ENCODE measurements around the gene USP46. TPM values are rescaled to one million over a fixed set of nuclear protein-coding genes. Genes with fewer than 3 reads are reported as not detected.

The USP46 gene
- total and polyA plus RNA-seq, 2 of the 8 experiments (the other 6 are each of a cell fraction or from before 2014, with no cell fraction given) = 10.6 to 62.4 TPM

GRCh38 chr4:52546449-52546848 is 112.7 kb downstream of the USP46 start:
- H3K4me1 ChIP-seq (replicated peaks in 1 of 4; ENCODE audit: control insufficient read depth in 3 of 4, insufficient read depth in 4 of 4, low read length in 3 of 4) = peaks cover 0 to 3% (median 0%) of the 10 kb centered on the region in 4 experiments; a peak in 1 of 7 replicates
- no peak overlapping the region for H2AK5ac ChIP-seq (ENCODE audit: low read depth, low read length)
- no peak overlapping the region for H2BK120ac ChIP-seq (replicated peaks; ENCODE audit: low read depth, low read length)
- no peak overlapping the region for H3K27ac ChIP-seq (ENCODE audit: low read depth, low read length)
- H2BK12ac ChIP-seq (ENCODE audit: low read depth, low read length) = 0 out of 2 replicates have a peak overlapping the region, but pooled peaks have one; percentile 82
- no peak overlapping the region for H3K23ac ChIP-seq (ENCODE audit: insufficient read length)
- no peak overlapping the region for H3K9ac ChIP-seq (replicated peaks in 1 of 4; ENCODE audit: extremely low read depth in 1 of 4, low read depth in 3 of 4, low read length in 3 of 4)
- ChIA-PET CTCF (ENCODE audit: partially characterized antibody) (interaction anchor here (0.6 to 6.8 kb wide), 34 partner anchors 11 to 470 kb away, joined by 3 to 76 read pairs (median 5); no protein-coding TSS in a partner anchor), POLR2A (ENCODE audit: partially characterized antibody) (interaction anchor here (1.2 kb wide), 1 partner anchor 173 kb away, joined by 3 read pairs; no protein-coding TSS in a partner anchor)
- H3K27me3 ChIP-seq (replicated peaks in 1 of 4; ENCODE audit: control insufficient read depth in 3 of 4, extremely low read depth in 1 of 4, insufficient read depth in 3 of 4, low read length in 3 of 4) = no peaks in the 10 kb centered on the region
- no peak overlapping the region for H3K4ac ChIP-seq (replicated peaks; ENCODE audit: insufficient read length, low read depth, low read length)
- H4K20me1 ChIP-seq (replicated peaks in 1 of 2; ENCODE audit: control insufficient read depth in 1 of 2, insufficient read depth in 2 of 2, low read length in 2 of 2) = no peaks in the 10 kb centered on the region
- no peaks in the 10 kb centered on the region for H3K79me1 ChIP-seq (ENCODE audit: low read depth, low read length)
- no peak overlapping the region for H3K4me2 ChIP-seq (ENCODE audit: insufficient read depth in 1 of 2, low read depth in 2 of 2, low read length in 2 of 2)
- TF ChIP-seq NRF1 (IDR thresholded peaks at IDR 0.05; ENCODE audit: low read depth, low read length) = no peak
- TF ChIP-seq SP4 (IDR thresholded peaks at IDR 0.05; ENCODE audit: low read length) = no peak
- no peak for TF ChIP-seq JUND (IDR thresholded peaks at IDR 0.05; ENCODE audit: low read length)
- no peak for TF ChIP-seq JUN (IDR thresholded peaks at IDR 0.05; ENCODE audit: low read depth, low read length)
- no peak for TF ChIP-seq POU5F1 (IDR thresholded peaks at IDR 0.05; ENCODE audit: low read depth, low read length)
- no peak for TF ChIP-seq POLR2AphosphoS5 (IDR thresholded peaks at IDR 0.05; ENCODE audit: low read depth, low read length)
- no peak for TF ChIP-seq SP2 (IDR thresholded peaks at IDR 0.05; ENCODE audit: low read length)
- TF ChIP-seq CHD2 (IDR thresholded peaks at IDR 0.05; ENCODE audit: low read length) = no peak
- TF ChIP-seq, protein P1, sequence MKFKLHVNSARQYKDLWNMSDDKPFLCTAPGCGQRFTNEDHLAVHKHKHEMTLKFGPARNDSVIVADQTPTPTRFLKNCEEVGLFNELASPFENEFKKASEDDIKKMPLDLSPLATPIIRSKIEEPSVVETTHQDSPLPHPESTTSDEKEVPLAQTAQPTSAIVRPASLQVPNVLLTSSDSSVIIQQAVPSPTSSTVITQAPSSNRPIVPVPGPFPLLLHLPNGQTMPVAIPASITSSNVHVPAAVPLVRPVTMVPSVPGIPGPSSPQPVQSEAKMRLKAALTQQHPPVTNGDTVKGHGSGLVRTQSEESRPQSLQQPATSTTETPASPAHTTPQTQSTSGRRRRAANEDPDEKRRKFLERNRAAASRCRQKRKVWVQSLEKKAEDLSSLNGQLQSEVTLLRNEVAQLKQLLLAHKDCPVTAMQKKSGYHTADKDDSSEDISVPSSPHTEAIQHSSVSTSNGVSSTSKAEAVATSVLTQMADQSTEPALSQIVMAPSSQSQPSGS (IDR thresholded peaks at IDR 0.05; ENCODE audit: low read length) = no peak
- TF ChIP-seq PHF8 (conservative IDR thresholded peaks at IDR 0.05; ENCODE audit: low read depth, low read length) = no peak
- no peak for TF ChIP-seq TAF7 (optimal IDR thresholded peaks at IDR 0.05; ENCODE audit: borderline replicate concordance, low read depth, low read length)
- no peak for TF ChIP-seq RXRA (IDR thresholded peaks at IDR 0.05; ENCODE audit: insufficient read depth, low read depth, low read length)
- H3K23me2 ChIP-seq (ENCODE audit: low read depth, low read length) = no peaks in the 10 kb centered on the region
- no peak overlapping the region for H3K4me3 ChIP-seq (ENCODE audit: extremely low read depth in 1 of 4, insufficient read depth in 2 of 4, low read depth in 3 of 4, low read length in 4 of 4)
- no peak overlapping the region for H3K14ac ChIP-seq (ENCODE audit: insufficient read length)
- no peak overlapping the region for H4K91ac ChIP-seq (replicated peaks; ENCODE audit: insufficient read length, low read length)
- FAIRE-seq (no peak), DNase-seq (ENCODE audit: low read depth in 1 of 2, low spot score in 2 of 2) (no peak)
- no peak overlapping the region for H2BK20ac ChIP-seq (ENCODE audit: low read length)
- no peak overlapping the region for H3K56ac ChIP-seq (replicated peaks; ENCODE audit: insufficient read length, low read depth, low read length)
- H2BK5ac ChIP-seq (ENCODE audit: low read depth, low read length) = no peak overlapping the region
- H2AFZ ChIP-seq (ENCODE audit: low read length) = peak overlapping the region; percentile 89; the same call in 1 of the 2 replicates
- no peaks in the 10 kb centered on the region for H3K79me2 ChIP-seq (ENCODE audit: control insufficient read depth in 1 of 2, insufficient read depth in 2 of 2, low read length in 2 of 2)
- no peak overlapping the region for H2BK15ac ChIP-seq (ENCODE audit: low read length)
- 80% methylated on average over 4 of the region's 4 CpGs; no CpG with 5 or more reads in 1 of the 2 experiments for WGBS, 2 experiments (ENCODE audit: extremely low coverage in 1 of 2, insufficient coverage in 1 of 2, insufficient read length in 1 of 2, insufficient replicate concordance in 2 of 2, low coverage in 1 of 2, low lambda C conversion rate in 2 of 2, missing lambda C conversion rate in 1 of 2)
- H3K9me3 ChIP-seq (ENCODE audit: insufficient read depth in 2 of 2, low read depth in 1 of 2, low read length in 1 of 2) = no peaks in the 10 kb centered on the region
- H4K8ac ChIP-seq (ENCODE audit: extremely low read depth, insufficient read depth, low read length) = no peak overlapping the region
- H4K5ac ChIP-seq (ENCODE audit: insufficient read length, low read depth, low read length) = no peak overlapping the region
- H3K18ac ChIP-seq (ENCODE audit: extremely low read depth, low read length) = no peak overlapping the region
- H3K36me3 ChIP-seq (ENCODE audit: control insufficient read depth in 2 of 4, insufficient read depth in 4 of 4, low read length in 3 of 4) = no peaks in the 10 kb centered on the region
